Mucosa of stomach (tissue), 1 donor: ENCODE results near the gene ZDHHC11B.
"Not testable (repeated sequence)": the region's sequence is repeated elsewhere in the genome, so short reads cannot be mapped to it uniquely, and the experiment has no call there.

ENCODE experiments used
- H3K27me3 ChIP-seq: one replicate; pipeline ENCODE4 v1.7.0; 2013; ENCODE audit warnings: mild to moderate bottlenecking, low read length; ENCODE audit not compliant: control insufficient read depth, insufficient read depth
- H3K36me3 ChIP-seq: one replicate; pipeline ENCODE4 v1.7.0; 2013; ENCODE audit warnings: low read length; ENCODE audit not compliant: control insufficient read depth, insufficient read depth
- H3K4me1 ChIP-seq: one replicate; pipeline ENCODE4 v1.7.0; 2013; ENCODE audit warnings: mild to moderate bottlenecking, low read length; ENCODE audit not compliant: control insufficient read depth, insufficient read depth
- H3K4me3 ChIP-seq: one replicate; pipeline ENCODE4 v1.7.0; 2013; ENCODE audit warnings: low read length
- H3K9ac ChIP-seq: one replicate; pipeline ENCODE4 v1.7.0; 2013; ENCODE audit warnings: mild to moderate bottlenecking, low read length, moderate library complexity
- H3K9me3 ChIP-seq: one replicate; pipeline ENCODE4 v1.7.0; 2013; ENCODE audit warnings: mild to moderate bottlenecking, low read length, moderate library complexity; ENCODE audit not compliant: control insufficient read depth
- donor health status: Pancreatic carcinoma.

ZDHHC11B gene

DNA sequence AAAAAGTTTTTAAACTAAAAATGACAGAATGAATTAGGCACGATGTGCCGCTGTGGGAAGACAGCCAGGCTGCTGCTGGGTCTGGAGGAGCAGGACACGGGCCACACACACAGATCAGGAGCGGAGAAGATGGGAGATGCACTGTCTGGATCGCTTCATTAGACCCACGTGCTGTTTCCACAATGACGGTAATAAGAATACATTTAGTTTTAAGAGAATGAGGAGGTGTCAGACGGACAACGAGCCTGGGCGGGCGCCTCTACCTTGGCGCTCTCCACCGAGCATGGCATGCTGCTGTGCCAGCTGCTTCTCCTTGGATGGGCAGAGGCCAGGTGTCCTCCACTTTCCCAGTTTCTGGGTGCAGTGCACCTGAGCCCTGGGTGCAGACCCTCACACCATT is 11.6 kb downstream of the ZDHHC11B start:
- H3K4me1 ChIP-seq, H3K9me3 ChIP-seq, H3K27me3 ChIP-seq, H3K36me3 ChIP-seq, H3K9ac ChIP-seq, H3K4me3 ChIP-seq: not testable (repeated sequence)

DNA sequence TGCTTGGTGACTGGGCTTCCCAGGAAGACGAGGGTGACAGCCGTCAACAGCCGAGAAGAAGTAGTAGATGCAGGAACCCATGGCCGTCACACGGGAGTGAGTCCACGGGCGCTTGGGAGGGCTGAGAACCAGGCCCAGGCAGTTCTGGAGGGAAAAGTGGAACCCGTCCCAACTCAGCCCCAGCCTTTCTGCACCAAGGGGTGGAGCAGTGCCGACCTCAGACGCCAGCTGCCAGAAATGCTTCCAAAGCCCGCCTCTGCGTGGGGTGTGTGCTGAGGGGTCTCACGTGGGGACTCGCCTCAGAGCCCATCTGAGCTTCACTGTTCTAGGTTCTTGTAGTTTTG is 12.0 kb downstream of the ZDHHC11B start:
- H3K9me3 ChIP-seq, H3K9ac ChIP-seq, H3K27me3 ChIP-seq, H3K36me3 ChIP-seq, H3K4me1 ChIP-seq, H3K4me3 ChIP-seq: not testable (repeated sequence)

DNA sequence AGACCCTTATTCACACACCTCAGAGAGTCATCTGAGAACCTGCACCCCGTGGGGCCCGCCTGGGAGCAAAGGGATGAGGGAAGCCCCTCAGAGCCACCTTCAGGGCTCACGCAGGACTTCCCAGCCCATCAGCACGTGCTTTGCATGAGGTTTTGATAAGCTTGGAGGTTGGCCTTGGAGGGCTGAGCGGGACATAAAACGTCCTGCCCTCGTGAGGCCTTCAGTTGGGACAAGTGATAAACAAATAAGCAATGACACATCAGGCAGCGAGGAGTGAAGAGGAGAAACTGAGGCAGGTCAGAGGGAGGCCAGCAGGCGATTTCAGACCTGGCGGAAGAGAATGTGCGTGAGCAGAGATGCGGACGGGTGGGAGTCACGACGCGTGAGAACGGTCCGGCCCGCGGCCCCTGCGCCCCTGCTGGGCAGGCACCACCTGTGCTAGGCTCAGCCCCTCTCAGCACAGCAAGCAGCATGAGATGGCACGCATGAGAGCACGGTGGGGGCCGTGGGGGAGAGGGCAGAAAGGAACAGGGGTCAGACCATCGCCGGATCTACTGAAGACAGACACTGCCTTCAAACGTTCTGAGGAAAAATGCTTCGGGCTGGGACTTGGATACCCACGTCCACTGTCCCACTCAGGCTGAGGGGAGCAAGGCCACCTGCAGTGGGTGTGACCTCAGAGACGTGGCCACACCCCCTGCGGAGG is 12.5 kb downstream of the ZDHHC11B start:
- H3K9ac ChIP-seq, H3K36me3 ChIP-seq: not testable (repeated sequence)

DNA sequence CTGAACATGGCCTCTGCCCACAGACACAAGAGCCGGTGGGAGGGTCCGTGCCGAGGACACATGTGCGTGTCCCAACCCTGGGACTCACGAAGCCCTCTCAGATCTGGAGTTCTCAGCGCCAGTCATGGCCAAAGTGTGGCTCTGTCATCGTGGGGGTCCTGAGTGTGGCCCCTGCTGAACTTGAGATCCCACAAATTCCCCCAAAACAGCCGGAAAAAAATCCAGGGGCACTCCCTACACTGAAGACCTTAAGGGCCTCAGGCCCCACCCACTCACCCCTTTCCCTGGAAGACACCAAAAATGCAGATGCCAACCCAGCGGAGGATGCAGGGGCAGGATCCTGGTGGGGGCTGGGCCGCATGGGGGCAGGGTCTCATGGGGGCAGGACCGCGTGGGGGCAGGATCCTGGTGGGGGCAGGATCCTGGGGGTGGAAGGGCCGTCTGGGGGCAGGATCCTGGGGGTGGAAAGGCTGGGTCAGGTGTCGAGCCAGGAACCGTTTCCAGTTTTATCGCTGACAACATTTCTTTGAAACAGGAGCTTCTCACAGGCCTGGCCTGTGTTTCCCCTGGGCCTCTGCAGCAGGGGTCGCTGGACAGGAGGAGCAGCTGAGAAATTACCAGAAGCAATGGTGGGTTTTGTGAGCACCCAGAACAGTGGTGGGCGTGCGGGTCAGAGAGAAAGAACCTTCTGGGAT is 13.3 kb downstream of the ZDHHC11B start:
- H3K9ac ChIP-seq, H3K27me3 ChIP-seq, H3K4me3 ChIP-seq, H3K4me1 ChIP-seq, H3K36me3 ChIP-seq, H3K9me3 ChIP-seq: not testable (repeated sequence)

More for the DNA sequence above, 12.5 kb downstream of the ZDHHC11B start:
- not testable (repeated sequence) for H3K9me3 ChIP-seq, H3K27me3 ChIP-seq, H3K4me1 ChIP-seq, H3K4me3 ChIP-seq

DNA sequence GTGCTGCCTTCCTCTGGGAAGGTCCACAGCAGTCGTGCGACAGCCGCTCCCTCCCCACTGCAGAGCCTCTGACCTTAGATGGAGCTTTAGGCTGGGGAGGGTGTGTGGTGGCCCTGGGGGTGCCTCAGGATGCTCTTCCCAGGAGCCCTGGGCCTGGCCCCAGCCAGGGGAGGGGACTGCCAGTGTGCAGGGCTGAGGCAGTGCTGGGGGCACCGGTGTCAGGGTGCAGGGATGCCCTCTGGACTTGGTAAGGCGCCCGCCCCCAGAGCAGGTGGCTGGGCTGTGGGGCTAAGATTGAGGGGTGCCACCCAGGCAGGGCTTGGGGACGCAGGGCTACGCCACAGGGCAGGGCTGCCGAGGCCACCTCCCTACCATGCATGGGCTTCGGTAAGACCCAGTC is 13.9 kb downstream of the ZDHHC11B start:
- not testable (repeated sequence) for H3K9ac ChIP-seq, H3K27me3 ChIP-seq, H3K4me3 ChIP-seq, H3K9me3 ChIP-seq, H3K4me1 ChIP-seq, H3K36me3 ChIP-seq

DNA sequence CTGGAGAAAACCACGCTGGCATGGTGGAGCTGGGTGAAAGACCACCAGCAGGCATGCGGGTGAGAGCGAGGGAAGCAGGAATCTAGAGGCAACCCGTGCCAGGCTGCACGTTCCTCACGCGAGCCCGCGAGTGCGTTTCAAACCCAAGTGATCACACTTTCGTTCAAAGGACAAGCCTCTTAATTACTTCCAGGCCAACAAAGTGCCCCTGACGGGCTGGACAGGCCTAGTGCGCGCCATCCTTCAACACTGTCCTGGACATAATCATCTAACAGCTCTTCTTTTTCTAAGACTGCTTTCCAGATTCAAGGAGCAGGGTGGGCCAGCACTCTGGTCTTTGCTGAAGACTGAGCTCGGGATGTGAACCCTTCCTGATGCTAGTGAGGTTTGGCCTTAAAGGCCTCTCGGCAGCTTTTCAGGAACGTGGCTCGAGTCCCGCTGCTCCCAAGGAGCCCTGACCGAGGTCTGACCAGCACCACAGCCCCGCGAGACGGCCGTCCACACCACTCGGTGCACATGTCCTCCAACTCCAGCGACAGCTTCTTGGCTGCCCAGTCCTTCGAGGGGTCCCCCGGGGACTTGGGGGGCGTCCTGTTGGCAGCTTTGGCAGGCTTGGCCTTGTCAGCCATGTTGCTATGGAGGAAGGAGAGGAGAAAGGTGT is 14.9 kb downstream of the ZDHHC11B start:
- not testable (repeated sequence) for H3K4me3 ChIP-seq, H3K4me1 ChIP-seq, H3K9ac ChIP-seq, H3K36me3 ChIP-seq, H3K9me3 ChIP-seq, H3K27me3 ChIP-seq

DNA sequence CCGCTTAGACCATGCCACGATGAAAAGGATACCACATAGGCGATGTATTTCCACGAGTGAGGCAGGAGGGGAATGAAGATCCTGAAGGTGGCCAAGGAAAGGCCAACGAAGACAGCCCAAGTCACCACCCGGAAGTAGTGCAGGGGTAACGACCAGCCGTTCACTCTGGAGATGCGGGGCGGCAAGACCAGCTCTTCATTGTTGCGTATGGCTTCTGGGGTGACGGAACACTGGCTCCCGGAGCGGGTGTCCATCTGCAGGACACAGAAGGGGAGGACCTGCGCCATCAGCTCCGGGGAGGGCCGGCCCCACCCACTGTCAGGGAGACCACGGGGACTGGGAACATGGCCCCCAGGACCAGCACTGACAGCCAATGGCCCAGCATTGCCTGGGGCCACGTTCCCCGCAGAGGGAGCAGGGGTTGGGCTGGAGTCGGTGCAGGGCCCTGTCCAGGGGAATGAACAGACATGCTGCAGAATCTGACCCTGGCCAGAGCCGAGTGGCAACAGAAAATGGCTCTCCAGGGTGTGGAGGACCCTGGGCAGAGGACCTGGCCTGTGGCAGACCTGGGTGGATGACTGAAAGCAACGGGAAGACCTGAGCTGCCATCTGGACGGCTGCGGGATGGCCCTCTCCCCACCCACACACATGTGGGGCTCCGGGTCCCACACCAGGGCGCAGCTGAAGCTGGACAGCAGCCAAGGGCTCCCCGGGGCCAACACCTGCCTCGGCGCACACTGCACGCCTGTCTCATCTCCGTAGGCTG is 17.7 kb downstream of the ZDHHC11B start:
- no peak overlapping the region for H3K4me3 ChIP-seq
- no peak overlapping the region for H3K9ac ChIP-seq
- no peaks in the 10 kb centered on the region for H3K9me3 ChIP-seq
- H3K4me1 ChIP-seq = peaks cover 10% of the 10 kb centered on the region
- no peaks in the 10 kb centered on the region for H3K27me3 ChIP-seq
- no peaks in the 10 kb centered on the region for H3K36me3 ChIP-seq

DNA sequence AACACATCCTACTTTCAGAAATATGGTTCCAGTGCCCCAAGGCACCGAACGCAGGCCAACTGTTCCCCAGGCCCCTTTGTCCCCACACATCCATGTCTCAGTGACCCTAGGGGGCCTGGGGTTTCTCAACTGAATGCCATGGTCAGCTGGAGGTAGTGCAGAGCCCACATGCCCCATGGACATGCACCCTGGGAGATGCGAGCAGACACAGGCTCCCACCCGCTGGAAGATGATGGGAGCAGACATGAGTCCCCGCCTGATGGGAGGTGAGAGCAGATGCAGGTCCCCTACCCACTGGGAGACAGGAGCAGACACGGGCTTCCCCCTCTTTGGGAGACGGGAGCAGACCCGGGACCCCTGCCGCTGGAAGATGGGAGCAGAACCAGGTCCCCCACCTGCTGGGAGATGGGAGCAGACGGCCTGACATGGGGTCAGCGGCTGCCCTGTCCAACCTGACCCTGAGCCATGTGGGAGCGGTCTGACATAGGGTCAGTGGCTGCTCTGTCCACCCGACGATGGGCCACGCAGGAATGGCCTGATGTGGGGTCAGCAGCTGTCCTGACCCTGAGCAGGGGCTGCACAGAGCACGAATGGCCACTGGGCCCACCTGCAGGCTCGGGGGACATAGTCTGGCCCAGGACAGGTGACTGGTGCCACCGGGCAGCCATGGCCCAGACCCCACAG is 18.4 kb downstream of the ZDHHC11B start:
- no peaks in the 10 kb centered on the region for H3K27me3 ChIP-seq
- H3K9ac ChIP-seq = no peak overlapping the region
- H3K9me3 ChIP-seq = no peaks in the 10 kb centered on the region
- H3K4me3 ChIP-seq = no peak overlapping the region
- peaks cover 13% of the 10 kb centered on the region for H3K4me1 ChIP-seq
- H3K36me3 ChIP-seq = no peaks in the 10 kb centered on the region

DNA sequence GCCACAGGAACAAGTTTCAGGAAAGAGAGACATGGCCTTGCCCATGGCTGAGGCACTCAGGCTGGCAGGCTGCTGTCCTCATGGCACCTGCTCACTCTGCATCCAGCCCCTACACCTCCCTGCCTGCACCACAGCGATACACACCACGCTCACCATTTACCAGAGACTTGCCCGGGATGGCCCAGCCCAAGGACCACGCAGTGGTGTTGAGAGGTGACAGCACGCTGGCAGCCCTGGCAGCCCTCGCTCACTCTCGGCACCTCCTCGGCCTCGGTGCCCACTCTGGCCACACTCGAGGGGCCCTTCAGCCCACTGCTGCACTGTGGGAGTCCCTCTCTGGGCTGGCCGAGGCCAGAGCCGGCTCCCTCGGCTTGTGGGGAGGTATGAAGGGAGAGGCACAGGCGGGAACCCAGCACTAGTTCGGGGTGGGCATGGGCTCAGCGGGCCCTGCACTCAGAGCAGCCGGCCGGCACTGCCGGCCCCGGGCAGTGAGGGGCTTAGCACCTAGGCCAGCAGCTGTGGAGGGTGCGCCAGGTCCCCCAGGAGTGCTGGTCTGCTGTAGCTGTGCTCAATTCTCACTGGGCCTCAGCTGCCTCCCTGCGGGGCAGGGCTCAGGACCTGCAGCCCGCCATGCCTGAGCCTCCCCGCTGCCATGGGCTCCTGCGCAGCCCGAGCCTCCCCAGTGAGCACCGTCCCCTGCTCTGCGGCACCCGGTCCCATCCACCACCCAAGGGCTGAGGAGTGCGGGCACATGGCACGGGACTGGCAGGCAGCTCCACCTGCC is 20.3 kb downstream of the ZDHHC11B start:
- Histone ChIP-seq H3K27me3 (no peaks in the 10 kb centered on the region), H3K9me3 (no peaks in the 10 kb centered on the region), H3K36me3 (no peaks in the 10 kb centered on the region), H3K4me1 (peaks cover 24% of the 10 kb centered on the region), H3K9ac (no peak overlapping the region), H3K4me3 (no peak overlapping the region)

DNA sequence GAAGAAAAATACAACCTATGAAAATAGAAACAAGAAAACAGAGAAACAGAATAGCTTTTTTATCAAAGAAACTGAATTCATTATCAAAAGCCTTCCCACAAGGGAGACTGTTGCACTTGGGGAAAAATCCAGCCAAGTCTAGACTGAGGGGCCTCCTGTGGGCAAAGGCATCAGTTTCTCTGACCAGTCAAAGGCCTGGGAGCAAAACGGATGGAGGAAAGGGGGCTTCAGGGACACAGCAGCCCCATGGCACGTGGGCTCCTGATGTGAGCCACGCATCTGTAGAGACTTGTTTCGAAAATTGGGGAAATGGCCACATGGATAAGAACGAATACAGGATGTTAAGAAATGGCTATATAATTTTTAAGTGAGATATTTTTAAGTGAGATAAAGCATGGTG is 21.1 kb downstream of the ZDHHC11B start:
- no peak overlapping the region for H3K9ac ChIP-seq
- H3K4me1 ChIP-seq = peaks cover 30% of the 10 kb centered on the region
- H3K27me3 ChIP-seq = no peaks in the 10 kb centered on the region
- no peak overlapping the region for H3K4me3 ChIP-seq
- H3K36me3 ChIP-seq = no peaks in the 10 kb centered on the region
- no peaks in the 10 kb centered on the region for H3K9me3 ChIP-seq

DNA sequence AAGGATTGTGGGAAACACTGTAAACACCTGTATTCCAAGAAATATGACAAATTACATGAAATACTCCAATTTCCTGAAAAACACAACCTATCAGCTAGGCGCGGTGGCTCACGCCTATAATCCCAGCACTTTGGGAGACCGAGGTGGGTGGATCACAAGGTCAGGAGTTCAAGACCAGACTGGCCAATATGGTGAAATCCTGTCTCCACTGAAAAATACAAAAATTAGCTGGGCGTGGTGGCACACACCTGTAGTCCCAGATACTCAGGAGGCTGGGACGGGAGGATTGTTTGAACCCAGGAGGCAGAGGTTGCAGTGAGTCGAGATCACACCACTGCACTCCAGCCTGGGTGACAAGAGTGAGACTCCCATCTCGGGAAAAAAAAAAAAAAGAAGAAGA is 21.5 kb downstream of the ZDHHC11B start:
- not testable (repeated sequence) for H3K4me3 ChIP-seq, H3K9ac ChIP-seq, H3K36me3 ChIP-seq, H3K27me3 ChIP-seq, H3K9me3 ChIP-seq
- H3K4me1 ChIP-seq = peaks cover 34% of the 10 kb centered on the region
